HG03196 (cell line): ENCODE data around the gene SIDT2.
"Not testable (repeated sequence)": the region's sequence is repeated elsewhere in the genome, so short reads cannot be mapped to it uniquely, and the experiment has no call there.

Experiments
- ATAC-seq: cut with Tn5 transposase; IDR thresholded peaks from one replicate; pipeline ENCODE4 v1.9.1; 2021; ENCODE audit not compliant: unreplicated experiment

Gene SIDT2

GRCh38 chr11:117202386-117203068, 24.0 kb downstream of the SIDT2 start:
- ATAC-seq = no peak

DNA sequence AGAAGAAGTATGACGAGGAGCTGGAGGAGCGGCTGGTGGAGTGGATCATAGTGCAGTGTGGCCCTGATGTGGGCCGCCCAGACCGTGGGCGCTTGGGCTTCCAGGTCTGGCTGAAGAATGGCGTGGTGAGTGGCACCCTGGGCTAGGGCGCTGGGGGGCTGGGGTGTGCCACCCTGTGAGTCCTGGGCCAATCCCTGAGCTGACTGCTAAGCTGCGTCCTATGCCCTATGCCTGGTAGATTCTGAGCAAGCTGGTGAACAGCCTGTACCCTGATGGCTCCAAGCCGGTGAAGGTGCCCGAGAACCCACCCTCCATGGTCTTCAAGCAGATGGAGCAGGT, 24.5 kb downstream of the SIDT2 start:
- ATAC-seq = no peak

GRCh38 chr11:117204283-117205080, 25.9 kb downstream of the SIDT2 start:
- no peak for ATAC-seq

GRCh38 chr11:117205211-117205818, 26.8 kb downstream of the SIDT2 start:
- ATAC-seq = no peak

GRCh38 chr11:117206111-117206510, 27.6 kb downstream of the SIDT2 start:
- ATAC-seq = not testable (repeated sequence)

DNA sequence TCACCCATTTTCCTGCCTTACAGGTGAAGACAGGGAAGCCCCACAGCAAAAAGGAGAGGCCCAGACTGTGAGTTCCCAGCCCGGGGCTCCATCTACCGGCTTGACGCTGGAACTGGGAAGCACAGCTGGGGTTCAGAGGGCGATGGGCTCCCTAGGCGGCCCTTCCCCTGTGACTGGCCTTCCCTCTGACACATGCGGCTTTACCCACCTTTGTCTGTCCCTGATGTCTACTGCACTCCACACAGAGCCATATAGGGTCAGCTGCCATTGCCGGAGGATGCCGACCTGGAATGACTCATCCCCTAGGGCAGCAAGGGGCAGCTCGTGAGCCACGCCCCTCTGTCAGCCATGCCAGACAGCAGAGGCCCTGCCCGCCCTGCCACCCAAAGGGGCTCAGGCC, 28.3 kb downstream of the SIDT2 start:
- ATAC-seq = not testable (repeated sequence)

DNA sequence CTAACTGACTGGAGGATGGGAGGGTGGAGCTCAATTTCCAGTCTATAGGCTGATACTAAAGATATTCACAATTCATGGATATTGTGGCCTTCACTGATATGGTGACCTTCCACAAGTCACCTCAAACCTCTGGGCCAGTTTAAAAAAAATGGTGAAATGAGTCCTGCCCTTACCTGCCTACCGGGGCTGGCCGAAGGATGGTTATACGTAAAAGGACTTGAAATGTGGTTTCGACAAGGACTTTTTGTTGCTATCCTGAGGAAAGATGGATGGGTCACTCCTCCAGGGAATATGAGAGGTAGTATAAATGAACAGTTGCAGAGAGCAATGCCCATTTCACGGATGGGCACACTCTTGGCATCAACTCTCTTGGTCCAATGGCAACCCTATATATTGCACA, 28.9 kb downstream of the SIDT2 start:
- not testable (repeated sequence) for ATAC-seq

DNA sequence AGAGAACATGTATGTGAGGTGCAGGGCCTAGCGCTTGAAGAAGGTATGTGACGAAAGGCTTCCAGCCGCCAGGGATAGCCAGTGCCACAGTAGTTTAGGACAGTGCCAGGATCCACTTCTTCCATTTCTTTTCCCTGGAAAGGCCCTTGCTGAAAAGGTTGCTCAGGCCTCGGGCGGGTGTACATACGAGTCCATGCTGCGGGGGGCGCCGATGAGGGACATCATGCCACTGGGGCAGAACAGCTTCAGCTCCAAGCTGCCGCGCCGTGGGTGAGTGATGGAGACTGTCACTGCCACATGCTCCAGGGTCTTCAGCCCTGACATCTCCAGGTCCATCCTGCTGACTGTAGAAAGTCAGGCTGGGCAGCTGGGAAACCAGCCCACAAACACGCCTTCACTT, 30.2 kb downstream of the SIDT2 start:
- ATAC-seq = not testable (repeated sequence)

- not testable (repeated sequence) for ATAC-seq
Measured at GRCh38 chr11:117209351-117210125, 31.0 kb downstream of the SIDT2 start.

DNA sequence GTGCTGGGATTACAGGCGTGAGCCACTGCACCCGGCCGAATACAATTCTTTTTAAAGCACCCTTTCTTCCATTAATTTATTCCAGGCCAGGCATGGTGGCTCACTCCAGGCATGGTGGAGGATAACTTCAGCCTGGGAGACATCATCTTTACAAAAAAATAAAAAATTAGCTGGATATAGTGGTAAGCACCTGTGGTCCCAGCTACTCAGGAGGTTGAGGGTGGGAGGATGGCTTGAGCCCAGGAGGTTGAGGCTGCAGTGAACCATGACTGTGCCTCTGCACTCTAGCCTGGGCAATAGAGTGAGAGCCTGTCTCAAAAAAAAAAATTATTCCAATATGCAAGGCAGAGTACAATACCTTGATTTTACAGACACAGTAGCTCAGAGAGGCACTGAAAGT, 32.1 kb downstream of the SIDT2 start:
- no peak for ATAC-seq

DNA sequence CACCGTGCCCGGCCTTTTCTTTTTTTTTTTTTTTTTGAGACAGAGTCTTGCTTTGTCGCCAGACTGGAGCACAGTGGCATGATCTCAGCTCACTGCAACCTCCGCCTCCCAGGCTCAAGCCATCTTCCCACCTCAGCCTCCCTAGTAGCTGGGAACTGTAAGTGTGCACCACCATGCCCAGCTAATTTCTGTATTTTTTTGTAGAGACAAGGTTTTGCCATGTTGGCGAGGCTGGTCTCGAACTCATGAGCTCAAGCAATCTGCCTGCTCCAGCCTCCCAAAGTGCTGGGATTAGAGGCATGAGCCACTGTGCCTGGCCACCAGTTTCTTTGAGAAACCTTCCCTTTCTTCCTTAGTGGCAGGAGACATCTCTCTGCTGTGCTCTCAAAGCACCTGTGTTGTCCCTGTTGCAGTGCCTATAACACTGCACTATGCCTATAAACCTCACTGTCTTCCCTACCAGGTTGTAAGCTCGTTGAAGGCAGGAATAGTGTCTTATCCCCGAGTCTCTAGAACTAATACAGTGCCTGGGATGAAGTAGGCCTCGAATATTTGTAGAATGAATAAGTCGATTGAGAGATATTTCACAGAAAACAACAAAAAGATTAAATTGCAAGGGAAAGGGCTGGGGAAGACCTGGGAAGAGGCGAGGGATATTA, 34.3 kb downstream of the SIDT2 start:
- ATAC-seq = no peak

DNA sequence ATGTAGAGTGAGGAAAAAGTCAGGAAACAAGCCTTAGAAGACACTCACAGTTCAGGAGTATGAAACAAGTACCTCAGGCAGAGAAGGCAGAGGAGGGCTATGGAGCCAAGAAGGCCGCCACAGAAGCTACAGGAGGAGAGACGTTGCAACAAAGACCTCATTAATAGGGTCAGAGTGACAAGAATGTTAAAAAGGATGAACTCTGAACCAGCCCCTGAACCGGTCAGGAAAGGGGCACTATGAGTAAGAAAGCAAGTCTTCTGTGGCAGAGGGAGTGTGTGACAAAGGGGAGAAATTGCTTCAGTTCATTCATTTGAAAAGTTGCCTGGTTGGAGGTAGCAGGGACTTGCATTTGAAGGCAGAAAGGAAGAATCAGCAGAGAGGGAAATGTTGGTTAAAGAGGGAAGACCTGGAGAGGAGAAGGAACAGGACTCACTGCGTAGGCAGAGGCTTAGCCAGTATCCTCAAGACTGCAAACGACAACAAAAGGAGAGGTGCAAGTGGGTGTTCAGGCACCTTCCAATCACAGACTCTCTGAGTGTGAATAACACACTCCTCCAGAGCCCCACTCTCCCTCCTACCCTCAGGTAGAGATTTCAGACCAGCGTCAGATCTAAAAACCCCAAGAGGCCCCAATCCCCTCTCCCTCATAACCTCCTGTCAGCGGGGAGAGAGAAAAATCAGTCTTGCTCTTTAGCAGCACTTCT, 36.0 kb downstream of the SIDT2 start:
- no peak for ATAC-seq

GRCh38 chr11:117217141-117218084, 38.9 kb downstream of the SIDT2 start:
- ATAC-seq = no peak

DNA sequence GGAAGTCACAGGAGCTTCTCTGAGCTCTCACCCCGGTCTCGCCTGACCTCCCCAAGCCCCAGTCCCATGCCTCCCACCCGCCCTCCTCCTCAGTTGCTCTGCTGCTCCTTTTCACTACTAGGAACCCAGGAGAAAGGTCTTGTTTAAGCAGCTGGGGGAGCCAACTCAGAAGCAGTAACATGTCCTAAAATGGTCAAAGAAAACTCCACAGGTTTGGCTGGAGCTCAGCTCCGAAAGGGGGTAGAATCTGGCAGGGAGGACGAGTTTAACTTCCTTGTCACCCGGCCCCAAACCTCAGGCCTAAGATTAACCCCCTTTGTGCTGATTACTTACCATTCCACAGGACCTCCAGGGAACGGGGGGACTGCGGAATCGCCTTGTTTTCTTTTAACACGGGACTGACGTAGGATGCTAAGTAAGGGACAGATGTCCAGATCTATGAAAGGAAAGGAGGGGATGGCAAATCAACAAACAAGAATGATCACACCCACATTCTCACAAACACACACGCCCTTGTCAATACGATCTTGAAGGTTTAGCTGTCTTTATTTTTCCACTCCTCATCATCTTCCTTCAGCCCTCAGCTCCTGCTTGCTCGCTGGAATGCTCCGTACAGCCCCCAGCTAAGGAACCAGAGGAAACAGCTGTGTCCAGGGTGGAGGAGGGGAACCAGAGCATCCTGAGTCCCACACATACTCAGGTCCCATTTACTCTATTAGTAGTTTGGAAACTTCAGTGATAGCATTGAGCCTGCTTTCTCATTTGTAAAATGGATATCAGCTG, 39.8 kb downstream of the SIDT2 start:
- no peak for ATAC-seq

DNA sequence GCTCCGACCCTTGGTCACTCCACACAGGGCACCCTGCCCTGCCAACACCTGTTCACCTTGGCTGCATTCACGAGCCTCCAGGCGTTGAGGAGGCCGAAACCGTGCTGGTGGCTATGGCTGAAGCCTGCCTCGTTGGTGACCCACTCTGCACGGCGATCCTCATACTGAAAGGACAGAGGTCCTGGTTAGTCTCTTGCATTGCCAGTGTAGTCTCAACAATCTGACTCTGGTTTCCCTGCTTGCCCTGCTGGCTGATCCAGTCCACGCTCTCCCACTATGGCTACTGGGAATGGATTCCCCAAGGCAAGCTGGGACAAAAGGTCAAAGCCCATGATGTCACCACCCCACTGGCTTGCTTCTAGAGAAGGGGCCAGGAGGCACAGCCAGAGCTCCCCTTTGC, 40.5 kb downstream of the SIDT2 start:
- ATAC-seq = no peak

GRCh38 chr11:117219455-117219854, 40.9 kb downstream of the SIDT2 start:
- no peak for ATAC-seq

- no peak for ATAC-seq
Measured at GRCh38 chr11:117219995-117220394, 41.5 kb downstream of the SIDT2 start.

DNA sequence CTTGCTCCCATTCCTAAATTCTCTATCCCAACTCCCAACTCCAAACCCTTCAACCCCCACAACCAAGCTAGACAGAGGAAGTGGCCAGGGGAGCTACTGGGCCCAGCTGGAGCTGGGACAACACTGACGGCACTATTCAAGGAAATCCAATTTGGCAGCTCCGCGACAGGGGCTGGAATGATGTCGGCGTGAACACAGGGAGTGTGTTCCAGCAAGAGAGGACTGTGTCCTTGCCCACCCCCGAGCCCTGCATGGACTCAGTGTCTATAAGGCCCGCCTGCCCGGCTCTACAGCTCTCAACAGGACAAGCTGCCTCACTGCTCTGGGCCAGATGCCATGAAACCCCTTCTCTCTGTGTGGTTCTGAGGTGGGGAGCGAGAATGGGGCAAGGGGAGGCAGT, 42.0 kb downstream of the SIDT2 start:
- no peak for ATAC-seq
